Measurements from ENCODE around the gene GAB1. TPM values are rescaled to one million over a fixed set of nuclear protein-coding genes. Genes with fewer than 3 reads are reported as not detected.

GAB1 gene
- total RNA-seq, 1 donor from 2014 or later: 32.6 TPM

- DNase-seq (ENCODE audit: extremely low spot score, unreplicated experiment): no peak
- Mint-ChIP-seq H3K4me3 (ENCODE audit: unreplicated experiment) (no peak overlapping the region), H3K27me3 (ENCODE audit: unreplicated experiment) (no peaks in the 10 kb centered on the region), H3K4me1 (ENCODE audit: unreplicated experiment) (peaks cover 59% of the 10 kb centered on the region), H3K27ac (ENCODE audit: unreplicated experiment) (no peak overlapping the region), H3K9me3 (ENCODE audit: unreplicated experiment) (no peaks in the 10 kb centered on the region), H3K36me3 (ENCODE audit: unreplicated experiment) (no peaks in the 10 kb centered on the region)
- TF ChIP-seq, protein P1, sequence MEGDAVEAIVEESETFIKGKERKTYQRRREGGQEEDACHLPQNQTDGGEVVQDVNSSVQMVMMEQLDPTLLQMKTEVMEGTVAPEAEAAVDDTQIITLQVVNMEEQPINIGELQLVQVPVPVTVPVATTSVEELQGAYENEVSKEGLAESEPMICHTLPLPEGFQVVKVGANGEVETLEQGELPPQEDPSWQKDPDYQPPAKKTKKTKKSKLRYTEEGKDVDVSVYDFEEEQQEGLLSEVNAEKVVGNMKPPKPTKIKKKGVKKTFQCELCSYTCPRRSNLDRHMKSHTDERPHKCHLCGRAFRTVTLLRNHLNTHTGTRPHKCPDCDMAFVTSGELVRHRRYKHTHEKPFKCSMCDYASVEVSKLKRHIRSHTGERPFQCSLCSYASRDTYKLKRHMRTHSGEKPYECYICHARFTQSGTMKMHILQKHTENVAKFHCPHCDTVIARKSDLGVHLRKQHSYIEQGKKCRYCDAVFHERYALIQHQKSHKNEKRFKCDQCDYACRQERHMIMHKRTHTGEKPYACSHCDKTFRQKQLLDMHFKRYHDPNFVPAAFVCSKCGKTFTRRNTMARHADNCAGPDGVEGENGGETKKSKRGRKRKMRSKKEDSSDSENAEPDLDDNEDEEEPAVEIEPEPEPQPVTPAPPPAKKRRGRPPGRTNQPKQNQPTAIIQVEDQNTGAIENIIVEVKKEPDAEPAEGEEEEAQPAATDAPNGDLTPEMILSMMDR (IDR thresholded peaks at IDR 0.05): no peak
These were observed 73.3 kb downstream of the GAB1 start for GRCh38 chr4:143410015-143410414.

GRCh38 chr4:143411527-143412419 lies 75.1 kb downstream of the GAB1 start:
- peaks cover 9% of the 10 kb centered on the region for H3K36me3 Mint-ChIP-seq (ENCODE audit: unreplicated experiment)
- H3K4me3 Mint-ChIP-seq (ENCODE audit: unreplicated experiment): no peak overlapping the region
- TF ChIP-seq, protein P1 (IDR thresholded peaks at IDR 0.05): no peak
- no peak for DNase-seq (ENCODE audit: extremely low spot score, unreplicated experiment)
- H3K27ac Mint-ChIP-seq (ENCODE audit: unreplicated experiment): no peak overlapping the region
- H3K27me3 Mint-ChIP-seq (ENCODE audit: unreplicated experiment): no peaks in the 10 kb centered on the region
- peaks cover 45% of the 10 kb centered on the region for H3K4me1 Mint-ChIP-seq (ENCODE audit: unreplicated experiment)
- no peaks in the 10 kb centered on the region for H3K9me3 Mint-ChIP-seq (ENCODE audit: unreplicated experiment)

DNA sequence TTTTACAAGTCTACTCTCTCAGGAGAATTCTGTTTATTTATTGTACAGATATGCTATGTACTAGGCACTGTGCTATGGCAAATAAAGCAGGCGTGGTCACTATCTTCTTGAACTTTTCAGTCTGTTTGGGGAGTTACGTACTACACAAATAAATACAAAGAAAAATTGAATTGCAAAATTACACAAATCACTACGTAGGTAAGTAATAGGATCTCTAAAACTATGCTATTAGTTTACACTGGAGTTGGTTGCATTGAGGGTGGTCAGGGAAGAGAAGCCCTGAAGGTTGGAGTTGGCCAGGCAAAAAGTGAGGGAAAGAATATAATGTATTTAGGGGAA lies 75.7 kb downstream of the GAB1 start:
- no peak for DNase-seq (ENCODE audit: extremely low spot score, unreplicated experiment)
- no peak overlapping the region for H3K4me3 Mint-ChIP-seq (ENCODE audit: unreplicated experiment)

GRCh38 chr4:143417679-143418403 lies 81.2 kb downstream of the GAB1 start:
- Mint-ChIP-seq H3K4me3 (ENCODE audit: unreplicated experiment) (no peak overlapping the region), H3K9me3 (ENCODE audit: unreplicated experiment) (no peaks in the 10 kb centered on the region), H3K27me3 (ENCODE audit: unreplicated experiment) (no peaks in the 10 kb centered on the region), H3K4me1 (ENCODE audit: unreplicated experiment) (peaks cover 11% of the 10 kb centered on the region), H3K27ac (ENCODE audit: unreplicated experiment) (no peak overlapping the region), H3K36me3 (ENCODE audit: unreplicated experiment) (peaks cover 35% of the 10 kb centered on the region)
- TF ChIP-seq, protein P1 (IDR thresholded peaks at IDR 0.05): no peak
- no peak for DNase-seq (ENCODE audit: extremely low spot score, unreplicated experiment)

More for the DNA sequence above, 75.7 kb downstream of the GAB1 start:
- Mint-ChIP-seq H3K4me1 (ENCODE audit: unreplicated experiment) (peaks cover 38% of the 10 kb centered on the region), H3K27me3 (ENCODE audit: unreplicated experiment) (no peaks in the 10 kb centered on the region), H3K27ac (ENCODE audit: unreplicated experiment) (no peak overlapping the region), H3K36me3 (ENCODE audit: unreplicated experiment) (peaks cover 12% of the 10 kb centered on the region), H3K9me3 (ENCODE audit: unreplicated experiment) (no peaks in the 10 kb centered on the region)
- TF ChIP-seq, protein P1 (IDR thresholded peaks at IDR 0.05): no peak

- H3K4me1 Mint-ChIP-seq (ENCODE audit: unreplicated experiment): peaks cover 18% of the 10 kb centered on the region
- TF ChIP-seq, protein P1 (IDR thresholded peaks at IDR 0.05): no peak
- H3K4me3 Mint-ChIP-seq (ENCODE audit: unreplicated experiment): no peak overlapping the region
- H3K36me3 Mint-ChIP-seq (ENCODE audit: unreplicated experiment): peaks cover 38% of the 10 kb centered on the region
- H3K27me3 Mint-ChIP-seq (ENCODE audit: unreplicated experiment): no peaks in the 10 kb centered on the region
- H3K9me3 Mint-ChIP-seq (ENCODE audit: unreplicated experiment): peaks cover 4% of the 10 kb centered on the region
- DNase-seq (ENCODE audit: extremely low spot score, unreplicated experiment): no peak
- no peak overlapping the region for H3K27ac Mint-ChIP-seq (ENCODE audit: unreplicated experiment)
These were observed 83.6 kb downstream of the GAB1 start for GRCh38 chr4:143420227-143420626.

Measured in osteocyte (in vitro differentiated cells).